DND-41 (cell line): ENCODE measurements around the gene GPC5.

Source experiments
- ATAC-seq: fragments of 200-7000 bp; cut with Tn5 transposase; 3 replicates; pipeline ENCODE4 v1.9.1; 2021; ENCODE audit warnings: low read depth; ENCODE audit not compliant: insufficient read depth
- DNase-seq: peaks from one replicate; pipeline ENCODE4 v3.0.0-alpha.2; 2020
- H2AFZ ChIP-seq: 2 replicates; pipeline ENCODE4 v1.6.0; 2012; ENCODE audit warnings: low read depth, low read length
- H3K27ac ChIP-seq: 2 replicates; pipeline ENCODE4 v1.5.1; 2012; ENCODE audit warnings: low read length, inconsistent platforms
- H3K27me3 ChIP-seq: fragments of 200-600 bp; sonication (generic); 2 replicates; pipeline ENCODE4 v1.6.0; 2012; ENCODE audit warnings: low read length, mild to moderate bottlenecking, inconsistent platforms; ENCODE audit not compliant: insufficient read depth, poor library complexity
- H3K36me3 ChIP-seq: 2 replicates; pipeline ENCODE4 v1.5.1; 2012; ENCODE audit warnings: low read length, inconsistent platforms; ENCODE audit not compliant: insufficient read depth
- H3K4me1 ChIP-seq: 2 replicates; pipeline ENCODE4 v1.5.1; 2012; ENCODE audit warnings: mild to moderate bottlenecking, low read length; ENCODE audit not compliant: insufficient read depth
- H3K4me2 ChIP-seq: 2 replicates; pipeline ENCODE4 v1.6.0; 2012; ENCODE audit warnings: mild to moderate bottlenecking, moderate library complexity, low read length, inconsistent platforms; ENCODE audit not compliant: insufficient read depth
- H3K4me3 ChIP-seq, 2 experiments: fragments of 200-600 bp in 1 of 2; shearing (Covaris generic) in 1 of 2; 2 replicates each; pipeline ENCODE4 v1.5.1; 2012 to 2016; ENCODE audit warnings: inconsistent platforms in 2 of 2, low read length in 2 of 2, mild to moderate bottlenecking in 2 of 2, low read depth in 1 of 2, moderate library complexity in 1 of 2
- H3K79me2 ChIP-seq: 2 replicates; pipeline ENCODE4 v1.6.0; 2012; ENCODE audit warnings: low read length, inconsistent platforms; ENCODE audit not compliant: insufficient read depth
- H3K9ac ChIP-seq: 2 replicates; pipeline ENCODE4 v1.6.0; 2012; ENCODE audit warnings: low read depth, mild to moderate bottlenecking, inconsistent platforms, low read length, moderate library complexity
- H3K9me3 ChIP-seq: 2 replicates; pipeline ENCODE4 v1.5.1; 2012; ENCODE audit warnings: low read length, moderate library complexity, mild to moderate bottlenecking, inconsistent platforms; ENCODE audit not compliant: insufficient read depth, severe bottlenecking
- H4K20me1 ChIP-seq: 2 replicates; pipeline ENCODE4 v1.6.0; 2012; ENCODE audit warnings: low read length; ENCODE audit not compliant: insufficient read depth
- EZH2 ChIP-seq: IDR thresholded peaks from 3 replicates; pipeline ENCODE4 v1.6.1; 2012; ENCODE audit warnings: borderline replicate concordance, low read depth, mild to moderate bottlenecking, moderate library complexity, low read length, inconsistent platforms; ENCODE audit not compliant: severe bottlenecking
- TF ChIP-seq, protein P1 (sequence below): IDR thresholded peaks from 2 replicates; pipeline ENCODE4 v1.5.1; 2012; ENCODE audit warnings: borderline replicate concordance, low read length, moderate library complexity, mild to moderate bottlenecking; ENCODE audit not compliant: poor library complexity, severe bottlenecking; ENCODE audit errors: extremely low read depth

GPC5 gene

GRCh38 chr13:91504216-91504615, 105.8 kb downstream of the GPC5 start:
- DNase-seq (no peak), ATAC-seq (no peak)
- Histone ChIP-seq H3K4me2 (no peak overlapping the region), H3K27ac (no peak overlapping the region), H3K27me3 (no peaks in the 10 kb centered on the region), H3K79me2 (no peaks in the 10 kb centered on the region), H2AFZ (no peak overlapping the region), H3K36me3 (no peaks in the 10 kb centered on the region), H3K4me3 (no peak overlapping the region), H3K4me1 (no peaks in the 10 kb centered on the region), H3K9ac (no peak overlapping the region), H4K20me1 (no peaks in the 10 kb centered on the region), H3K9me3 (no peaks in the 10 kb centered on the region)
- TF ChIP-seq EZH2, result no peak
- TF ChIP-seq, protein P1, sequence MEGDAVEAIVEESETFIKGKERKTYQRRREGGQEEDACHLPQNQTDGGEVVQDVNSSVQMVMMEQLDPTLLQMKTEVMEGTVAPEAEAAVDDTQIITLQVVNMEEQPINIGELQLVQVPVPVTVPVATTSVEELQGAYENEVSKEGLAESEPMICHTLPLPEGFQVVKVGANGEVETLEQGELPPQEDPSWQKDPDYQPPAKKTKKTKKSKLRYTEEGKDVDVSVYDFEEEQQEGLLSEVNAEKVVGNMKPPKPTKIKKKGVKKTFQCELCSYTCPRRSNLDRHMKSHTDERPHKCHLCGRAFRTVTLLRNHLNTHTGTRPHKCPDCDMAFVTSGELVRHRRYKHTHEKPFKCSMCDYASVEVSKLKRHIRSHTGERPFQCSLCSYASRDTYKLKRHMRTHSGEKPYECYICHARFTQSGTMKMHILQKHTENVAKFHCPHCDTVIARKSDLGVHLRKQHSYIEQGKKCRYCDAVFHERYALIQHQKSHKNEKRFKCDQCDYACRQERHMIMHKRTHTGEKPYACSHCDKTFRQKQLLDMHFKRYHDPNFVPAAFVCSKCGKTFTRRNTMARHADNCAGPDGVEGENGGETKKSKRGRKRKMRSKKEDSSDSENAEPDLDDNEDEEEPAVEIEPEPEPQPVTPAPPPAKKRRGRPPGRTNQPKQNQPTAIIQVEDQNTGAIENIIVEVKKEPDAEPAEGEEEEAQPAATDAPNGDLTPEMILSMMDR, result no peak

- DNase-seq (no peak), ATAC-seq (no peak)
- Histone ChIP-seq H3K36me3 (no peaks in the 10 kb centered on the region), H3K4me3 (no peak overlapping the region), H2AFZ (no peak overlapping the region), H3K27me3 (no peaks in the 10 kb centered on the region), H3K4me1 (no peaks in the 10 kb centered on the region), H3K9me3 (no peaks in the 10 kb centered on the region), H3K27ac (no peak overlapping the region), H3K79me2 (no peaks in the 10 kb centered on the region), H4K20me1 (no peaks in the 10 kb centered on the region), H3K9ac (no peak overlapping the region), H3K4me2 (no peak overlapping the region)
- TF ChIP-seq EZH2, result no peak
- TF ChIP-seq, protein P1, result no peak
Measured at GRCh38 chr13:91506759-91507158, 108.3 kb downstream of the GPC5 start.

- Histone ChIP-seq H2AFZ (no peak overlapping the region), H3K4me1 (no peaks in the 10 kb centered on the region), H3K79me2 (no peaks in the 10 kb centered on the region), H3K9me3 (no peaks in the 10 kb centered on the region), H3K27ac (no peak overlapping the region), H3K36me3 (no peaks in the 10 kb centered on the region), H3K4me2 (no peak overlapping the region), H3K27me3 (no peaks in the 10 kb centered on the region), H3K9ac (no peak overlapping the region), H4K20me1 (no peaks in the 10 kb centered on the region), H3K4me3 (no peak overlapping the region)
- ATAC-seq (no peak), DNase-seq (no peak)
- no peak for TF ChIP-seq EZH2
- TF ChIP-seq, protein P1, result no peak
Measured at GRCh38 chr13:91510058-91510457, 111.6 kb downstream of the GPC5 start.

- Histone ChIP-seq H3K27me3 (no peaks in the 10 kb centered on the region), H3K9ac (no peak overlapping the region), H3K36me3 (no peaks in the 10 kb centered on the region), H3K79me2 (no peaks in the 10 kb centered on the region), H3K4me3 (no peak overlapping the region), H2AFZ (no peak overlapping the region), H3K9me3 (no peaks in the 10 kb centered on the region), H3K4me2 (no peak overlapping the region), H3K4me1 (no peaks in the 10 kb centered on the region), H3K27ac (no peak overlapping the region), H4K20me1 (no peaks in the 10 kb centered on the region)
- DNase-seq (no peak), ATAC-seq (no peak)
- TF ChIP-seq EZH2, result no peak
- TF ChIP-seq, protein P1, result no peak
Measured at GRCh38 chr13:91513790-91514189, 115.4 kb downstream of the GPC5 start.
